Measurements from ENCODE around the gene RNF144A. TPM values are rescaled to one million over a fixed set of nuclear protein-coding genes. Genes with fewer than 3 reads are reported as not detected.

Gene RNF144A
- total and polyA plus RNA-seq, 2 experiments from 2014 or later: 5.4 to 10.1 TPM

DNA sequence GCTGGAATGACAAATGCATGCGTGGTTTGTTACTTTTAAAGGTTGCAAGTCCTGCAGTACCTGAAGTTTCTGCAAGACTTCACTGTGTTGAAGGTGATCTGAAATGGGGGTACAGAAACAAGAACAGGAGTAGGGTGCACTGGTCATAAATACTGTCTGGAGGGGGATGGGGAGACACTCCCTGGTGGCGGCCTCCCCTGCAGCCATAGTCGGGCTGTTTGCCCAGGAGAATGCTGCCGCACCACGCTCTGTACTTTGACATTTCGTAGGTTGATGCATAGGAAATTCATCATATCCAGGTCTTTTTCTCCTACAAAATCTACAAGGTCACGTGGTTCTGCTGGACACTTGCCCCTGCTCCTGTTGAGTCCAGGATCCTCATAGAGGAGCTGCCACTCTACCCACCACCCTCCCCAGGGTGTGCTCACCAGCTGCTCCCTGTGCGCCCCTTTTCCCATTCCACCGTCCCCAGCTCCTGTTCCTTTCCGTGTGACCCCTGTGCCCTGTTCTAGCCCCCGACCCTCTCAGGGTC, 103.8 kb downstream of the RNF144A start:
- Histone ChIP-seq H3K36me3 (replicated peaks; ENCODE audit: insufficient read depth, low read depth) (no peaks in the 10 kb centered on the region), H3K9me3 (ENCODE audit: low read depth) (no peaks in the 10 kb centered on the region), H3K4me3 (no peak overlapping the region), H3K79me2 (no peaks in the 10 kb centered on the region), H3K9me2 (replicated peaks; ENCODE audit: insufficient read depth) (no peaks in the 10 kb centered on the region), H2AFZ (no peak overlapping the region), H3K27me3 (no peaks in the 10 kb centered on the region), H3K4me2 (no peak overlapping the region), H3K4me1 (ENCODE audit: insufficient read depth) (peaks cover 10% of the 10 kb centered on the region), H3K27ac (no peak overlapping the region), H4K20me1 (ENCODE audit: insufficient read depth, poor library complexity, severe bottlenecking) (no peaks in the 10 kb centered on the region)
- no peak for DNase-seq (ENCODE audit: low spot score)
- WGBS (ENCODE audit: low lambda C conversion rate, missing lambda C conversion rate): 99% methylated on average over 11 of the region's 11 CpGs
- no peak for TF ChIP-seq EZH2 (IDR thresholded peaks at IDR 0.05; ENCODE audit: borderline replicate concordance)
- no peak for TF ChIP-seq EZH2phosphoT487 (IDR thresholded peaks at IDR 0.05; ENCODE audit: low read depth, severe bottlenecking, unreplicated experiment)
- TF ChIP-seq, protein P1, sequence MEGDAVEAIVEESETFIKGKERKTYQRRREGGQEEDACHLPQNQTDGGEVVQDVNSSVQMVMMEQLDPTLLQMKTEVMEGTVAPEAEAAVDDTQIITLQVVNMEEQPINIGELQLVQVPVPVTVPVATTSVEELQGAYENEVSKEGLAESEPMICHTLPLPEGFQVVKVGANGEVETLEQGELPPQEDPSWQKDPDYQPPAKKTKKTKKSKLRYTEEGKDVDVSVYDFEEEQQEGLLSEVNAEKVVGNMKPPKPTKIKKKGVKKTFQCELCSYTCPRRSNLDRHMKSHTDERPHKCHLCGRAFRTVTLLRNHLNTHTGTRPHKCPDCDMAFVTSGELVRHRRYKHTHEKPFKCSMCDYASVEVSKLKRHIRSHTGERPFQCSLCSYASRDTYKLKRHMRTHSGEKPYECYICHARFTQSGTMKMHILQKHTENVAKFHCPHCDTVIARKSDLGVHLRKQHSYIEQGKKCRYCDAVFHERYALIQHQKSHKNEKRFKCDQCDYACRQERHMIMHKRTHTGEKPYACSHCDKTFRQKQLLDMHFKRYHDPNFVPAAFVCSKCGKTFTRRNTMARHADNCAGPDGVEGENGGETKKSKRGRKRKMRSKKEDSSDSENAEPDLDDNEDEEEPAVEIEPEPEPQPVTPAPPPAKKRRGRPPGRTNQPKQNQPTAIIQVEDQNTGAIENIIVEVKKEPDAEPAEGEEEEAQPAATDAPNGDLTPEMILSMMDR (IDR thresholded peaks at IDR 0.05; ENCODE audit: poor library complexity): no peak

DNA sequence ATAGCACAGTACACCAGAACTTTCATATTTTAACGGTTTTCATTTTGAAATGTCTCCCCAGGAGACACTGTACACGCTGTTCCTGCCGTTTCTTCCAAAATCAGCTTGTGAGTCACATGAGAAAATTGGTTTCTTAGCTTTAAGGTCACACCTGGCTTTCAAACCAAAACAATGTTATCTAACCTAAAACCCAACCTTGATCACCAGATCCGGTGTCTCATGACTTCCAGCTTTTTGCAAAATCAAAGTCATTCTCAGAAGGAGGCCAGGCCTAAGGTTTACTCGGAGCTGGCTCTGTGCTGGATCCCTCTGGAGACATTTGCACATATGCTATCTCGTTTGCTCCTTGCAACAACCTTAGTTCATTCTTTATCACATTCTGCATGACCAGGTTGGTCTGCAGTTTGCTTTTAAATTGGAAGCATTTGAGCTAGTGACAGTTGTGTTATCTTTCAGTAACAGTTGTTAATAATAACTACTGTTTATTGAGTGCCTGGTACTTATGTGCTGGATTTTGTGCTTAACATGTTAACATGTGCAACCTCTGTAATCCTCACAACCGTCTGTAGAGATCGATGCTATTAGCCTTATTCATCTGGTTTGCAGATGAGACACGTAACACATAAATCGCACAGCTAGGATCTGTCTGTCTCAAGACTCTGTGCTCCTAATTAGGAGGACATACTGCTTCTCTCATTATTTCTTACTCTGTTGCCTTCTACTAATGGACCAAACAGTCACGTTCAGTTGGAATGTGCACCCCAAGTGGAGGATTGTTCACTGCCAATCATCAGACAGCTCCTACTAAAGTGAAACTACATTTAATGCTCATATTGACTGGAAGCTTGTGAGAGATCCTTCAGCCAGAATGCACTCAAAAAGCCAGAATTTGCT, 105.5 kb downstream of the RNF144A start:
- no peaks in the 10 kb centered on the region for H3K36me3 ChIP-seq (replicated peaks; ENCODE audit: insufficient read depth, low read depth)
- no peaks in the 10 kb centered on the region for H3K9me2 ChIP-seq (replicated peaks; ENCODE audit: insufficient read depth)
- H3K27ac ChIP-seq: no peak overlapping the region
- WGBS (ENCODE audit: low lambda C conversion rate, missing lambda C conversion rate): 74% methylated on average over 11 of the region's 11 CpGs
- H3K4me3 ChIP-seq: no peak overlapping the region
- no peak for DNase-seq (ENCODE audit: low spot score)
- H3K27me3 ChIP-seq: no peaks in the 10 kb centered on the region
- H3K79me2 ChIP-seq: no peaks in the 10 kb centered on the region
- no peak for TF ChIP-seq EZH2phosphoT487 (IDR thresholded peaks at IDR 0.05; ENCODE audit: low read depth, severe bottlenecking, unreplicated experiment)
- H4K20me1 ChIP-seq (ENCODE audit: insufficient read depth, poor library complexity, severe bottlenecking): no peaks in the 10 kb centered on the region
- no peak overlapping the region for H2AFZ ChIP-seq
- H3K4me2 ChIP-seq: peak overlapping the region; percentile 33
- peaks cover 18% of the 10 kb centered on the region for H3K4me1 ChIP-seq (ENCODE audit: insufficient read depth)
- H3K9me3 ChIP-seq (ENCODE audit: low read depth): no peaks in the 10 kb centered on the region

DNA sequence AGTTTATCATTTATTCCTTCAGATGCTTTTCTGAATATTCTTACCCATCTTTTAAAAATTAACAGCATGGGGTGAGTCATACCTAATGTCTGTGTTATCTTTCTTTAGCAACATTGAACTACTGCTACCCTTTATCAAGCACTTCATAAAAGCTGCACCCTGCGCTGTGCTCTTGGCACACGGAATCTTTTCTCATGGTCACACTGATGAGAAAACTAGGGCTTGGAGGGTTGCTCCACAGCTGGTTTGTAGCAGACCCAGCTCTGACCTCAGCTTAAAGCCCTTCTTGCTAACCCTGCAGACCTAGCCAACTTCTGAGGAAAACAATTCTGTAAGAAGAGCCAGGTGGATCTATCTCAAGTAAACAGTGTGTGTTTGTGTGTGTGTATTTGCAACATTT, 106.3 kb downstream of the RNF144A start:
- TF ChIP-seq, protein P1 (IDR thresholded peaks at IDR 0.05; ENCODE audit: poor library complexity): no peak
- no peak for TF ChIP-seq EZH2phosphoT487 (IDR thresholded peaks at IDR 0.05; ENCODE audit: low read depth, severe bottlenecking, unreplicated experiment)
- TF ChIP-seq EZH2 (IDR thresholded peaks at IDR 0.05; ENCODE audit: borderline replicate concordance): no peak
- Histone ChIP-seq H3K36me3 (replicated peaks; ENCODE audit: insufficient read depth, low read depth) (no peaks in the 10 kb centered on the region), H3K79me2 (no peaks in the 10 kb centered on the region), H3K4me1 (ENCODE audit: insufficient read depth) (peaks cover 23% of the 10 kb centered on the region), H3K9me2 (replicated peaks; ENCODE audit: insufficient read depth) (no peaks in the 10 kb centered on the region), H2AFZ (no peak overlapping the region), H3K4me3 (no peak overlapping the region), H3K27me3 (no peaks in the 10 kb centered on the region), H3K9me3 (ENCODE audit: low read depth) (no peaks in the 10 kb centered on the region), H4K20me1 (ENCODE audit: insufficient read depth, poor library complexity, severe bottlenecking) (no peaks in the 10 kb centered on the region), H3K27ac (no peak overlapping the region), H3K4me2 (peak overlapping the region; percentile 4)
- 41% methylated on average over 2 of the region's 2 CpGs for WGBS (ENCODE audit: low lambda C conversion rate, missing lambda C conversion rate)
- DNase-seq (ENCODE audit: low spot score): peak; percentile 41

DNA sequence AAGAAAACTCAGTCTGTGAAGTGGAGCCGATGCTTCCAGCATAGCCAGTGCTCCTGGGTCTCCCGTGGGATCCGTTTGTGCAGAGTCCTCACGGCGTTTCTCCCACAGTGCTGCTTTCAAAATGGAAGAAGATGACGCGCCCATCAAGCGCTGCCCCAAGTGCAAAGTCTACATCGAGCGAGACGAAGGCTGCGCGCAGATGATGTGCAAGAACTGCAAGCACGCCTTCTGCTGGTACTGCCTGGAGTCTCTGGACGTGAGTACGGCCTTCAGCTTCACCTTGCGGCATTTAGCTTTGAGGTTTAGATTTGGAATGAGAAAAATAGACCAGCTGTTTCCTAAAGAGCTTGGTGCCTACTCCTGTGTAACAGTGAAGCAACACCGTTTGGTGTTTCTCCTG, 107.0 kb downstream of the RNF144A start:
- Histone ChIP-seq H3K9me2 (replicated peaks; ENCODE audit: insufficient read depth) (no peaks in the 10 kb centered on the region), H3K27ac (no peak overlapping the region), H2AFZ (no peak overlapping the region), H3K36me3 (replicated peaks; ENCODE audit: insufficient read depth, low read depth) (no peaks in the 10 kb centered on the region), H3K27me3 (no peaks in the 10 kb centered on the region), H3K9me3 (ENCODE audit: low read depth) (no peaks in the 10 kb centered on the region), H4K20me1 (ENCODE audit: insufficient read depth, poor library complexity, severe bottlenecking) (no peaks in the 10 kb centered on the region), H3K4me3 (no peak overlapping the region), H3K79me2 (no peaks in the 10 kb centered on the region), H3K4me2 (peak overlapping the region; percentile 4), H3K4me1 (ENCODE audit: insufficient read depth) (peaks cover 23% of the 10 kb centered on the region)
- 98% methylated on average over 18 of the region's 18 CpGs for WGBS (ENCODE audit: low lambda C conversion rate, missing lambda C conversion rate)
- no peak for TF ChIP-seq EZH2phosphoT487 (IDR thresholded peaks at IDR 0.05; ENCODE audit: low read depth, severe bottlenecking, unreplicated experiment)
- no peak for TF ChIP-seq EZH2 (IDR thresholded peaks at IDR 0.05; ENCODE audit: borderline replicate concordance)
- TF ChIP-seq, protein P1 (IDR thresholded peaks at IDR 0.05; ENCODE audit: poor library complexity): no peak
- DNase-seq (ENCODE audit: low spot score): no peak
